ENCODE results near the gene ARFGEF3.
"Not testable (repeated sequence)": the region's sequence is repeated elsewhere in the genome, so short reads cannot be mapped to it uniquely, and the experiment has no call there.

Gene ARFGEF3, protein sequence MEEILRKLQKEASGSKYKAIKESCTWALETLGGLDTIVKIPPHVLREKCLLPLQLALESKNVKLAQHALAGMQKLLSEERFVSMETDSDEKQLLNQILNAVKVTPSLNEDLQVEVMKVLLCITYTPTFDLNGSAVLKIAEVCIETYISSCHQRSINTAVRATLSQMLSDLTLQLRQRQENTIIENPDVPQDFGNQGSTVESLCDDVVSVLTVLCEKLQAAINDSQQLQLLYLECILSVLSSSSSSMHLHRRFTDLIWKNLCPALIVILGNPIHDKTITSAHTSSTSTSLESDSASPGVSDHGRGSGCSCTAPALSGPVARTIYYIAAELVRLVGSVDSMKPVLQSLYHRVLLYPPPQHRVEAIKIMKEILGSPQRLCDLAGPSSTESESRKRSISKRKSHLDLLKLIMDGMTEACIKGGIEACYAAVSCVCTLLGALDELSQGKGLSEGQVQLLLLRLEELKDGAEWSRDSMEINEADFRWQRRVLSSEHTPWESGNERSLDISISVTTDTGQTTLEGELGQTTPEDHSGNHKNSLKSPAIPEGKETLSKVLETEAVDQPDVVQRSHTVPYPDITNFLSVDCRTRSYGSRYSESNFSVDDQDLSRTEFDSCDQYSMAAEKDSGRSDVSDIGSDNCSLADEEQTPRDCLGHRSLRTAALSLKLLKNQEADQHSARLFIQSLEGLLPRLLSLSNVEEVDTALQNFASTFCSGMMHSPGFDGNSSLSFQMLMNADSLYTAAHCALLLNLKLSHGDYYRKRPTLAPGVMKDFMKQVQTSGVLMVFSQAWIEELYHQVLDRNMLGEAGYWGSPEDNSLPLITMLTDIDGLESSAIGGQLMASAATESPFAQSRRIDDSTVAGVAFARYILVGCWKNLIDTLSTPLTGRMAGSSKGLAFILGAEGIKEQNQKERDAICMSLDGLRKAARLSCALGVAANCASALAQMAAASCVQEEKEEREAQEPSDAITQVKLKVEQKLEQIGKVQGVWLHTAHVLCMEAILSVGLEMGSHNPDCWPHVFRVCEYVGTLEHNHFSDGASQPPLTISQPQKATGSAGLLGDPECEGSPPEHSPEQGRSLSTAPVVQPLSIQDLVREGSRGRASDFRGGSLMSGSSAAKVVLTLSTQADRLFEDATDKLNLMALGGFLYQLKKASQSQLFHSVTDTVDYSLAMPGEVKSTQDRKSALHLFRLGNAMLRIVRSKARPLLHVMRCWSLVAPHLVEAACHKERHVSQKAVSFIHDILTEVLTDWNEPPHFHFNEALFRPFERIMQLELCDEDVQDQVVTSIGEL (N-terminal part only)
- long read RNA-seq, donor 1 = 0 reads
- long read RNA-seq, donor 2 = 0 reads
- long read RNA-seq, donor 3 = 0 reads
- long read RNA-seq, donor 4, partial matches to known transcripts = 5 of 5 reads
- long read RNA-seq, donor 4, other reads (novel, unspliced or antisense) = 0 of 5 reads
- long read RNA-seq, donor 5, full-length matches to known transcripts = 1 of 1 reads
- long read RNA-seq, donor 5, partial matches to known transcripts = 0 of 1 reads
- long read RNA-seq, donor 5, other reads (novel, unspliced or antisense) = 0 of 1 reads
- long read RNA-seq, donor 6, full-length matches to known transcripts = 1 of 1 reads
- long read RNA-seq, donor 6, partial matches to known transcripts = 0 of 1 reads
- long read RNA-seq, donor 6, other reads (novel, unspliced or antisense) = 0 of 1 reads
- long read RNA-seq, donor 7, partial matches to known transcripts = 5 of 5 reads
- long read RNA-seq, donor 7, other reads (novel, unspliced or antisense) = 0 of 5 reads
- long read RNA-seq, donor 8 = 0 reads

DNA sequence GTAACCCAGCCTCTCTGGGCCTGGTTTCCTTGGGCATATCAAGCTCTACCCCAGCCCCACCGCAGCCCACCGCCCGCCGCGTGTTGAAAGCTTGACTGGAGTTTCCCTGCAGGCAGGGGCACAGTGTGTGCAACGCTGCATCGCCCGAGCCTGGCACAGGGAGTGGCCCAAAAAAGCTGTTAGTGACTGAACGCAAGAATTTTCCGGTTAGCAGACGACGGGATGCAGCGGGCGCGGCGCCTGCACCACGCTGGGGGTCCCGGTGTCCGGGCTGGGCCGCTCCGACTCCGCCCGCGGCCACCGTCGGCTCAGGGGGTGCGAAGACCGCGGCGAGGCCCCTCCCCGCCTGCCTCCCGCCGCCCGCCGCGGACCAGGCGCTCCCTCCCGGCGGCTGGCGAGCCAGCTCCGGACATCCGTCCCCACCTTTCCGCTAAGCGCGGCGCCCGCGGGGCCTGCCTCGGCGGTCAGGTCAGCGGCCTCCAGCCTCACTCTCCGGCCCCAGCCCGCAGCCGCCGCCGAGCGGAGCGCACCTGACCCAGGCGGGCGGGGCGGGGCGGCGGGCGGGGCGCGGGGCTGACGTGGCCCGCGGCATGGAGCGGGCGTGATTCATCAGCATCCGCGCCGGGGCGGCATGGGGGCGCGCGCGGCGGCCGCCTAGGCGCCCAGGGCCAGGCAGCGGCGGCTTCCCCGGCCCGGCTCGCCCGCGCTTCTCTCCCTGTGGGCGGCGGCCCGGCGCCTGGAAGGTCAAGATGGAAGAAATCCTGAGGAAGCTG, at the start of gene ARFGEF3:
Gene ARFGEF3 (plus strand): TSS at position 602 of the 773 bp plus-strand sequence. CDS start 148 bp downstream, at position 750.
- DNase-seq = peak; percentile 67

DNA sequence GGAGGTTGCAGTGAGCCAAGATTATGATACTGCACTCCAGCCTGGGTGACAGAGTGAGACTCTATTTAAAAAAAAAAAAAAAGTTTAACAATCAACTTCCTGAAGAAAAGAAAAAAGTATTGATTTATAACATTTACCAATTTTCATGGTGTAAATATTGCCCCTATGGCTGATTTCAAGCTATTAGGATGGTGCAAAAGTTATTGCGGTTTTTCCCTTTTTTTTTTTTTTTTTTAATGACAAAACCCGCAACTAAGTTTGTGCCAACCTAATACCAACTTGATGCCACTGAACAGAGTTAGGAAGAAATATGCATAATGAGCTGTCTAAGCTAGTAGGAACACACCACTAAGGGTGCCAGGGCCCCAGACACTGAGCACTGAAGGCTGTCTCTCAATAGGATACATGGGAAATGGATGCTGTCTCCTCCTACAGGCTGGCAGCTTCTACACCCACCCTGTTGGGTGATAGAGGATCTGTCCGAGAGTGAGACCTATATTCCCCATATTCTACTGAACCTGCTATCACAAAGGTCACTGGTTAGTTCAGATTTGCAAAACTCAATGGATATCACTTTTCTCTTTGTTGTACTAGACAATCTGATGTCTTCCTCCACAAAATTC, 48.0 kb upstream of the ARFGEF3 start:
- no peak for DNase-seq

DNA sequence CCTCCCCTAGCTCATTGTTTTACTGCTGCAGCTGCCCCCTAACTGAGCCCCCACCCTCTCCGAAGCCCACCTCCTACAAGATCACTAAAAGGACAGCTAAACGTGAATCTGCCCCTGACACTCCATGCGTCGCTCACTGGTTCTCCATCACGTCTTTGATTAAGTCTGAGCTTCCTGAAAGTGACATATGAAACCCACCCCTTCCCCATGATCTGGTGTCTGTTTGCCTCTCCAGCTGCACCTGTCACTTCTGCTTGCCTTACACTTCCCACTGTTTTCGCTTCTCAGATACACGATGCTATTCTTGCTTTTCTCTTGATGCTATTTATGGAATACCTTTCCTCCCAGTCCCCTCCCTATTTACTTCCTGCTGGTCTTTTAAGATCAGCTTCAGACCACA, 46.5 kb upstream of the ARFGEF3 start:
- no peak for DNase-seq

DNA sequence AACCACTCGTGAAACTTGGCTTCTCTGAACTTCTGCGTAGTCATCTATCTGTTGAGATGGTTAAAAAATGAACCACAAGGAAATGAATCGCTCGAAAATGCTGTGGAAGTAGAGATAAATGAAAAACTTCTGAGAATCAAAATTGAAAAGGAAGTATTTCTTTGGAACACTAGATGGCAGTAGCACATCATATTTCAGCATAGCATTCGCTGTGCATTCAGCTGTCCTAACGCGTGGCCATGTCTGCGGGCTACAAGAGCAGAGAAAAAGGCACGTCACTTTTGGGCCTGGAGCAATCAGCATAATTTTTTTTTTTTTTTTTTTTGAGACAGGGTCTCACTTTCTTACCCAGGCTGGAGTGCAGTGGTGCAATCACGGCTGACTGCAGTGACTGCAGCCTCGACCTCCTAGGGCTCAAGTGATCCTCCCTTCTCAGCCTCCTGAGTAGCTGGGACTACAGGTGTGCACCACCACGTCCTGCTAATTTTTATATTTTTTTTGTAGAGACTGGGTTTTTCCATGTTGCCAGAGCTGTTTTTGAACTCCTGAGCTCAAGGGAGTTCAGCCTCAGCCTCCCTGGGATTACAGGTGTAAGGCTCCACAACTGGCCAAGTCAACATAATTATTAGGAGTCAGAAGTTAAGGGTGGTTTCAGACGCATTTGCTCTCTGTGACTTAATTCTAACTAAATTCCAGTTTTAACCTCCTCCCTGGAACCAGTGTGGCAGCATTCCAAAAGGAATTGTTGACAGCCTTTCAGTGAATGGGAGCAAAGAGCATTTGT, 45.7 kb upstream of the ARFGEF3 start:
- DNase-seq = peak; percentile 30

DNA sequence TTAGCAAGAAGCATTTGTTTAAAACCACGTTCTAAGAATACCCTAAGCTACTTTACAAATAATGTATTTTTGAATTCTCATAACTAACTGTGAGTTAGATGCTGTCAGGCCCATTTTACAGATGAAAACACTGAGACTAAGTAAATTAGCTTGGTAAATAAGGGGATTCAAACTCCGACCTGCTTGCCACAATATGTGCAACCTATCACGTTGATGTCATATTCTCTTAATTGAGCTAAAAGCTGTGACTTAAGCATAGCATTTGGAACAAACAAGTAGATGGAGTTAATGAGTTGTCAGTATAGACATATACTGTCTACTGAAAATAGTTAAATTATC, 45.1 kb upstream of the ARFGEF3 start:
- no peak for DNase-seq

DNA sequence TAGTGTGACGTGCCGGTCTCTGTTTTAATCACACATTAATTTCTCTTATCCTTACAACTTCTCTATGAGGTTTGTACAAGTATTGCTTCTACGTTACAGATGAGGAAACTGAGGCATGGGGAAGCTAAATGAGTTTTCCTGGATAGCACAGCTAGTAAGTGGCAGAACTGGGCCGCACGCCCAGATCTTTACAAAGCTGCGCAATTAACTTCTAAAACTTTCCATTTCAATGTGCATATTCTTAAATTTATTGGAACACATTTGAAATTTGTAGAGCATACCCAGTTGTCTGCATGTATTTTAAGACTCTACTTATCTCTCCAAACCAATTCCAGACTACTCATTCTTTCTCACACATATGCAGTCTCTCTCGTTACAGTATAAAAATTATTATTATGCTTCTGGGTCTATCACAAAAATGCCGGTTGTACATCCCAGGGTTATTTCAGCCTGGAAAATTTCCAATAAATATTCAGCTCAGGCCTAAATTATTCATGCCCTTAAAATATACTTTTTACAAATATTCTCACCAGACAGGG, 44.3 kb upstream of the ARFGEF3 start:
- no peak for DNase-seq

DNA sequence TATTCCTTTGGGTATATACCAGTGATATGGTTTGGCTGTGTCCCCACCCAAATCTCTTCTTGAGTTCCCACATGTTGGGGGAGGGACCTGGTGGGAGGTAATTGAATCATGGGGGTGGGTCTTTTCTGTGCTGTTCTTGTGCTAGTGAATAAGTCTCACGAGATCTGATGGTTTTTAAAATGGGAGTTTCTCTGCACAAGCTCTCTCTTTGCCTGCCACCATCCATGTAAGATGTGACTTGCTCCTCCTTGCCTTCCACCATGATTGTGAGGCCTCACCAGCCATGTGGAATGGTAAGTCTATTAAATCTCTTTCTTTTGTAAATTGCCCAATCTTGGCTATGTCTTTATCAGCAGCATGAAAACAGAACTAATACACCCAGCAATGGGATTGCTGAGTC, 42.5 kb upstream of the ARFGEF3 start:
- DNase-seq = not testable (repeated sequence)

DNA sequence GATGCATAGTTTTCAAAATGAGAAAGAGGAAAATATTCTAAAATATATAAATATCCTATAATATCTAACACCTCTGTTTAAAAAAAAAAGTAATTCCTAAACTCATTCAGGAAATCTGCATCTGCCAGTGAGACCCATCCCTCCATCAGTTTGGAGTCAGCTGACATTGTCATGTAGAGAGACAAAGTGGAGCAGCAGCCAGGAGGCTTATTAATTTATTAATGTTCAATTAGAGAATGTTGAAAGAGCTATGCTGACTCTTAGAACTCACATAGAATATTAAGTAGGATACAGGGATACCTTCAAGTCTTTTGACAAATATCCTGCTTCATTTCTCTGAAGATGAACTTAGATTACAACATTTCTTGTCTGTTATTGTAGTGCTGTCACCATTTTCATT, 41.8 kb upstream of the ARFGEF3 start:
- DNase-seq = no peak

DNA sequence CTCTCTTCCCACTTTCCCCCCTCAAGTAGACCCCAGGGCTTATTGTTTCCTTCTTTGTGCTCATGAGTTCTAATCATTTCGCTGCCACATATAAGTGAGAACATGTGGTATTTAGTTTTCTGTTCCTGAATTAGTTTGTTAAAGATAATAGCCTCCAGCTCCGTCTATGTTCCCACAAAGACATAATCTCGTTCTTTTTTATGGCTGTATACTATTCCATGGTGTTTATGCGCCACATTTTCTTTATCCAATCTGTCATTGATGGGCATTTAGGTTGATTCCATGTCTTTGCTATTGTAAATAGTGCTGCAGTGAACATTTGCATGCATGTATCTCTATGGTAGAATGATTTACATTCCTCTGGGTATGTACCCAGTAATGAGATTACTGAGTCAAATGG, 37.6 kb upstream of the ARFGEF3 start:
- no peak for DNase-seq

DNA sequence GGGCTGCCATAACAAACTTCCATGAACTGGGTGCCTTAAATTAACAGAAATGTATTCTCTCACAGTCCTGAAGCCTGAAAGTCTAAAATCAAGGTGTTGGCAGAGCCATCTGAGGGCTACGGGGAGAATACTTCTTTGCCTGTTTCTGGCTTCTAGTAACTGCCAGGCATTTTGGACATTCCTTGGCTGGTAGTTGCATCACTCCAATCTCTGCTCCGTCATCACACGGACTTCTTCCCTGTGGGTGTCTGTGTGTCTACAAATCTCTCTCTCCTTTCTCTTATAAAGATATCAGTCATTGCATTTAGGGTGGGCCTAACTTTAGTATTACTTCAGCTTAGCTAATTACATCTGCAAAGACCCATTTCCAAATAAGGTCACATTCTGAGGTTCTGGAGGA, 33.6 kb upstream of the ARFGEF3 start:
- DNase-seq = no peak

DNA sequence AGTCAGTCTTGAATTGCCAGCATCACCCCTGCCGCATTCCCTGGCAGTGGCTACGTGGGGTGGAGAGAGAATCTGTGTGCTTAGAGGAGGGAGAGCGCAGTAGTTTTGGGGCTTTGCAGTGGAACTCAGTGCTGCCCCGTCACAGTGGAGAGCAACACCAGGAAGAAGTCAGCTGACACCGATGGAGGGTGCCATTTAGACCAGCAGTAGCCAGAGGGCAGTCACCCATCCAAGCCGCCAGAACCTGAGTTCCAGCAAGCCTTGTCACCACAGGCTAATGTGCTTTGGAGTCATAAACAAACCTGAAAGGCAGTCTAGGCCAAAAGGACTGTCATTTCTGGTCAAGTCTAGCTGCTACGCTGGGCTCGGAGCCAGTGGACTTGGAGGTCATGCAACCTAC, 32.5 kb upstream of the ARFGEF3 start:
- DNase-seq = no peak

DNA sequence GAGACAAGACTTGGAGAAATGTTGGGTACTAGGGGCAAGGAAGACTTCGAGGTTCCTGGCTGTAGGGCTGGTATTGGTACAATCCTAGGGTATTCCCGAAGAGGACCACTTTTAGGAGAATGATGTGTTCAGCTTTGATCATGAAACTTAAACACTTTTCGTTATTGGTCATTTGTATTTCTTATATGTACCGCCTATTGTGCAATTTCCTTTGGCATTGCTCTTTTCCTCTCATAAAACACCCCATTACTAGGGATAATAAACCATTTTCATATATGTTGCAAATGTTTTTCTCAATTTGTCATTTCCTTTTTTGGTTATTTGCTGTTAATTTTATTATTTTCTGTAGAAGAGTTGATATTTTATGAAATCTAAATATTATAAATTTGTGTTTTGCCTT, 18.9 kb upstream of the ARFGEF3 start:
- no peak for DNase-seq

DNA sequence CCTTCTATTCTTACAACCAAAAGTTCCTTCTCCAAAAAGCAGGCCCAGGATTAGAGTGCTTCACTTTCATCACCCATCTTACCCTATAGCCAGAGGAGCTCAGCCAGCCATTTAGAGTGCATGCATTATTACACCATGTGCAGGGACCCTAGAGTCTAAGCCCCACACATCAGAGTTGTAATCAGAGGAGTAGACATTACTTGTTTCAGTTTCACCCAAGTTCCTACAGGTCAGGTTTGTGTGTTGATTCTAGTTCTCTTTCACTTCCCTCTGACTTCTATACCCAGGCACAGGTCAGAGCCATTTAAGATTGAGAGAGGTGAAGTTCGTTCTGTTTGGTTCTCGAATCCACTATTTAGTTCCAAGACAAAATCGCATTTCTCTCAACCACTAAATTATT, 16.3 kb upstream of the ARFGEF3 start:
- DNase-seq = no peak

DNA sequence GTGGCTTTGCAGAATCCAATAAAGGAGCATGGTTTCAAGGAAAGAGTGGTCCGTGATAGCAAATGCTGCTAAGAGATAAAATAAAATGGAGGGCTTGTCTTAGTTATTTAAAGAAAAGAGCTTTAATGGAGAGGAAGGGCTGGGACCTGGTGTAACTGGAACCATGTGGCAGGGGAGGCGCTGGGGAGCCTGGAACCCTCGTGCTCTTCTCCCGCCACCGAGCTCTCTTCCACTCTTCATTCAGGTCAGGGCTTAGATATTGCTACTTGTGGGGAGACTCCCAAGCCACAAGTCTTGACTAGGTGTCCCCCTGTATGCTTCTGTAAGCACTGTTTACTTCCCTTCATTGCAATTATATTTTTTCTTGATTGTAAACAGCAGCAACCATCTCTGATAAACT, 15.2 kb upstream of the ARFGEF3 start:
- no peak for DNase-seq

DNA sequence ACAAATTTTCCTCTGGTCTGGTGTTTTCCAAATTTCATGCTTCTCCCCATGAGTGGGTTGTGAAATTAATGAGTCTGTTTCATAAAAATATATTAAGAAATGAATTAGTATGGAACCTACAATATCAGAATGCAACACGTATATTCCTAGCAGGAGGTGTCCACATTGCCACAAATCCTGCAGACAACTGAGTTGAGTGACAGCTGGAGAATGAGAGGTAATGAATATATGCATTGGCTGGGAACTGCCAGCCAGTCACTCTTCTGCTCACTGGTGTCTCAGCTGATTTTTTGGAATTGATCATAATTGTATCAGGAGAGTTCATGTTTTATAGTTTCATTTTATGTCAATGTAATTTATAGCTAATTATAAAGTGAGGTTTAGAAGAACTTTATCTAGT, 6.3 kb upstream of the ARFGEF3 start:
- DNase-seq = no peak

DNA sequence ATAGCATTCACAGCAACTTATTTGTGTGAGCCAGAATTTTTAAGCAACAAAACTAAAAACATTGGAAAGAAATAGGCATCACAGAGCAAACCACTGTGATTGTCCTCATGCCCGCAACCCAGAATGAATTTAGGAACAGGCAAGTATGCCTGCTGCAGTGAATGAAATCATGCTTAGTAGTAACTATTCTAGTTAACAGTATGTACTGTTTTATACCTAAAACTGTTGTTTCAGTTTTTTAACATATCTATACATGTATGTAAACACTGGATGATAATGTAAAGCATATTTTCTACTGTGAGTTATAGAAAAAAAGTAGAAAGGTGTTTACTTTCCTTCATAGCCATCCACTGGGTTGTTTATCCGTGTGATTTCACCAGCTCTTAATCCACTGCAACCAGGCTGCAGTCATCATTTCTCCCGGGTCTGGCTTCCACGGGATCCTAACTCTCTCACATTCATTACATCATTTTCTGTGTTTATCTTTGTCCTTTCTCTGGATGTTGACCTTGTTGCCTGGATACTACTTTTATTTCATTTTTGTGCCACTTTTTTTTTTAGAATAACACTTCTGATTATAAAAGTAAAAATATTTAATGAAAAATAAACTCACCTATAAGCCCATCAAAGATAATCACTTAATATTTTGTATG, 3.6 kb upstream of the ARFGEF3 start:
- DNase-seq = no peak

DNA sequence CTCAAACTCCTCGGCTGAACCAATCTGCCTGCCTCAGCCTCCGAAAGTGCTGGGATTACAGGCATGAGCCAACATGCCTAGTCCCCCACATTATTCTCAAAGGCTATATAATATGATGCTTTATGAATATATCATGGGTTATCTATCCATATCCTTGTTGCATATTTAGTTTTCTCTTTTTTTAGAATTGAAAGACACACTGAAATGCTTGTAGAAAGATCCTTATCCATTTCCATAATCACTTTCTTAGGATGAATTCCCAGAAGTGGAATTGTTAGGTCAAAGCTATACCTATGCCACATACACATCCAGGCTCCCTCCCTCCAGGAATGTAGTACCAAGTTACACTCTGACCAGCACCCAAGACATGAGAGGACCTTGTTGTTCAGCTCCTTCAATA, 2.5 kb upstream of the ARFGEF3 start:
- DNase-seq = no peak

DNA sequence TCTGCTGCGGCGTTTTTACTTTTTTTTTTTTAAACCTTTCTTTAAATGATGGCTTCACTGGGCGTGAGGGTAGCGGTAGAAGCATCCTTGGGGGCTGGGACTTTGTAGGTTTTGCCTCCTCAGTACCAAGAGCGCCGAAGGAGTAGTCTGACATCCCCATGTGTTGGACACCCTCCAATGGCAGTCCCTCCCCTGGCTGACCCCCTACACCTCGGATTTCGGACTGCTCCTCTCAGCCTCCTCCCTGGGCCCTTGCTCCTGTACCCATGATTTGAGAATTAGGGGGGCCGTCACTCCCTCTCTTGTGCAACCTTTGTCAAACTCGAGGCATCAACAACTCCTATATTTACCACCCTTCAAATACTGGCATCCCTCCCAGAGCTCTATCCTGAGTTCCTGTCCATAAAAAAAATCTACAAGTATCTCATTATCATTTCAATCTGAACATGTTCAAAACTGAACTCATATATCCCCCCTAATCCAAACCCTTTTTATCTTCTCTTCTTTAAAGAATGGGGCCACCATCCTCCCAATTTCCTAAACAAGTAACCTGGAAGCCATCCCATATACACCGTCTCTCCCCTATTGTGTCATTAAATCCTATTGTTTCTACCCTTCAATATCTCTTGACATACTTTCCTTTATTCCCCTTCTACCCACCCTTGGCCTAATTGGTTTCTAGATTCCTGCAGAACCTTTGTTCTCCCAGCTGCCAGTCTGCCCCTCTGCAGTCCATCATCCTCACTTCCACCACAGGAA, 1.2 kb upstream of the ARFGEF3 start:
- DNase-seq = no peak
